Activated CD4-positive, alpha-beta T cell treated with anti-CD3 and anti-CD28 coated beads for 24 hours (primary cell): ENCODE data around the gene WSCD1.

ENCODE experiments used
- DNase-seq, 2 donors: peaks; one replicate each; pipeline ENCODE4 v3.0.0-alpha.2; 2020; ENCODE audit warnings: low read depth in 2 of 2

The WSCD1 gene

GRCh38 chr17:6108382-6108781 is 38.2 kb downstream of the WSCD1 start:
- DNase-seq, result no peak

- no peak for DNase-seq
Observed at GRCh38 chr17:6108987-6109386, 38.8 kb downstream of the WSCD1 start.

GRCh38 chr17:6109536-6109935 is 39.4 kb downstream of the WSCD1 start:
- DNase-seq, result no peak

DNA sequence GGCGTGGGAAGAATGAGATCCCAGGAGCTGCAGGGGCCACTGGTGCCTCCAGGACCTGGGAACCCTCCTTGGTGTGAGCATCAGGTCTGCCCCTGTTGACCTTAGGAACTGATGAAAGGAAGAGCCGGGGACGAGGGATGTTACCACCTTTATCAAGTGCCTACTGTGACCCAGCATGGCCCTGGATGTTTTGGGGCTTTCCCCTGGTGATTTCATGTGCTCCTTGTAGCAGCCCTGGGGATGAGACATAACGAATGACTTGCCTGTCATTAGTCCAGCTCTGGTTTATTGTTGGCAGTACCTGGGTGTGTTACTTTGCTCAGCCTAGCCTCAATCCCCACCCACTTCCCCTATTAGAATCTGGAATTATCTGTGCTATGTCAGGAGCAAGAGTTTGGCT is 39.9 kb downstream of the WSCD1 start:
- no peak for DNase-seq

DNA sequence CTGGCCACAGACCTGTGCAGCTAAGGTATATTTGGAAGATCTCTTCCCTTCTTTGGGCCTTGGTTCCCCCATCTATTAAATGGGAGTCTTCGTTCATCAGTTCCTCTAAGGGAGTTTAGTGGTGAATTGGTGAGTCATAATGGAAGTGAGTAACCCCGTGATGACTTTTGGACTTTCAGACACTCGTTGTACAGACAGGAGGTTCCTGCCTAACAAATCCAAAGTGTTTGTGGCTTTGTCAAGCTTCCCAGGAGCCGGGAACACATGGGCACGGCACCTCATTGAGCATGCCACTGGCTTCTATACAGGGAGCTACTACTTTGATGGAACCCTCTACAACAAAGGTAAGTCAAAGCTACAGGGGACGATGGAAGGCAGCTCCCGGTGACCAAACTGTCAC is 40.4 kb downstream of the WSCD1 start:
- no peak for DNase-seq

- DNase-seq, result no peak
Observed at GRCh38 chr17:6120351-6120750, 50.2 kb downstream of the WSCD1 start.

- DNase-seq, result no peak
Observed at GRCh38 chr17:6124856-6125255, 54.7 kb downstream of the WSCD1 start.

- no peak for DNase-seq
Observed at GRCh38 chr17:6126768-6127167, 56.6 kb downstream of the WSCD1 start.

DNA sequence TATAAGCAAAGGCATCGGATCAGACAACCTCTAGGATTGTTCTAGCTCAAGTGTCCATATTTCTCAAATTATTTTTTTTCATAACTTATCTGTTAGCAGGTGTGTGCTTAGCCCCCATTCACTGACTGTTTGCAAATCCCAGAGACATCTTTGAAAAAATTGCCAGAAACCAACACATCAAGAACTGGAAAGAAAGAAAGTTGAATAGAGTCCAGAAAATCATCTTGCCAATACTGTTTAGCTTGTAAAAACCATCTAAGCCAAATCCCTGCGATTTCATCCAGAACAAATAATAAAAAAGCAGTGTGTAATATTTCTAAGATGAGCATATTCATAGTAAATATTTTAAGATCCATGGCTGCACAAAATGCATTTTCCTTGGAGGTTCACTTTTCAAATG is 64.5 kb downstream of the WSCD1 start:
- no peak for DNase-seq

DNA sequence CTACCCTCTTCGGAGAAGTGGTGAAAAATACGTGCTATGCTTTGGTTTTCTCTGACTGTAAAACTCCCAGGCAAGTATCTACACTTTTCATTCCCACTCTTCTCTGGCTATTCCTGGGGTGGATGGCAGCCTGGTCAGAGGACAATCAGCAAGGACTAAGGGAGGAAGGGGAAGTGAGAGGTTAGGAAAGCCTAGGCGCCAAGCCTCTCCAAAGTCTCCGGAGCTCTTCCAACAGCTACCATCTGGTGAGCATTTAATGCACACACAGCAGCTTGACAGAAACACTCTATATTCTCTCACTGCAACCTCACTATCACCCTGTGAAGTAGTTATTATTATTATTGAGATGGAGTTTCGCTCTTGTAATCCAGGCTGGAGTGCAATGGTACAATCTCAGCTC is 65.1 kb downstream of the WSCD1 start:
- no peak for DNase-seq

GRCh38 chr17:6135996-6136395 is 65.8 kb downstream of the WSCD1 start:
- no peak for DNase-seq

DNA sequence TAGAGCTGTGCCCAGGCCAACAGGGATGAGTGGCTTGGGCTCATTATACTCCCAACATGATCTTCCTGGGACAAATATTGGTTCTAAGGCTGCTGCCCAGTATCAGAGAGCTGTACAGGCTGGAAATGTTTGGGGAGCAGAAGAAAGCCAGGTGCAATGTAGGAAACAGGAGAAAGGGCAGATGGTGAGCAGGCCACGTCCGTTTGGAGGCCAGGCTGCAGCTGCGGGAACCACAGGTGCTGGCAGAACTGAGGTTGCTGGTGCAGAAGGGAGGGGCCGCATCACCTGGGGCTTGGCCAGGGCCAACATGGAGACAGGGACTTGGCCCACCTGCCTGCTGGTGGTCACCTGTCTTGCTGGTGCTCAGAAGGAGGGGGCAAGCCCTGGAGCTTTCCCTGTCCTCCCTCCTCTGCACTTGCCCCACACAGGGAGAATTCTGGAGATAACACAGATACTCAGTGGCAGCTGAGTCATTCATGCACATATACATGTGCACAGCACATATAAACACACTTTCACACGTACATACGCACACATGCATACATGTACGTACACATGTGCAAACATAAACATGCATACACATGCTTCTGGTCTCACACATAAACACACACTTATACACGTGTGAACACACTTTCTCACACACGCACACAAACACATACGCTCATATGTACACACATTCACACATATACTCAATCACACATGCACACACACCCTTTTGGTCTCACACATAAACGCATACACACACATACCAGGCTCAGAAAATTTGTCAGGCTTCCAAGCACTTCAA is 67.7 kb downstream of the WSCD1 start:
- no peak for DNase-seq

- no peak for DNase-seq
Observed at GRCh38 chr17:6138761-6139446, 68.7 kb downstream of the WSCD1 start.

- DNase-seq, result no peak
Observed at GRCh38 chr17:6139447-6139832, 69.3 kb downstream of the WSCD1 start.

DNA sequence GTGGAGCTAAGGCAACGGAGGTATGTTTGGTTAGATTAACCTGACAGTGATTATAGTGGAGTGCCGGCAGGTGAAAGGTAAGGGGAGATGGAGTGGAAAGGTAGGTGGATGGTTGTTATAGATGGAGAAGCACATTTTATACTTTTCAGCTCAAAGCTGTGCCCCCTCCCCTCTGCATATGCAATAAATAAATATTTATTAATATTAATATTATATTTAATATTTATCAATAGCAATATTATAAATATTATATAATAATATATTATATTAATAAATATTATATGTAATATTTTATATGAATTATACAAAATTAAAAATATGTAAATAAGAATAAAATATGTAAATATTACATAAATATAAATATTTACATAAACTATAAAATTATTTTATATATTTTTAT is 70.0 kb downstream of the WSCD1 start:
- DNase-seq, result no peak

GRCh38 chr17:6140728-6141330 is 70.7 kb downstream of the WSCD1 start:
- DNase-seq, result no peak

GRCh38 chr17:6142701-6143100 is 72.5 kb downstream of the WSCD1 start:
- no peak for DNase-seq

GRCh38 chr17:6145946-6146345 is 75.8 kb downstream of the WSCD1 start:
- DNase-seq, result no peak

DNA sequence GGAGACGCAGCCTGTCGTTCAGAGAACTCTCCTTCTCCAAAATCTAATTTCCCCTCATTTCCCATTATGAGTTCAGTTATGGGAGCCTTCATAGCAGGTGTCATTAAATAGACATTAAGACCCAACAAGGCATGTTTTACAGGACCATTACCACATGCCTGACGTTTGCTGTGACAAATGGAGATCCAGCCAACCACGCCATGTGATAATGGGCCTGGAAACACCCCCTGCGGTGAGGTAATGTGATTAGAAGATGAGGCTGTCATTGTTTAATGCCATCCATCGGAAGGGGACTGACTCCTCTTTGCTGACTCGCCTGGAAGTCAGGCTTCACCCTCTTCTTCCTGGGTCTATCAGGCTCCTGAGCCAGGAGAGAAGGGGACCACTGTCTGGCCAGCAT is 76.9 kb downstream of the WSCD1 start:
- DNase-seq, result no peak

GRCh38 chr17:6153375-6153774 is 83.2 kb downstream of the WSCD1 start:
- DNase-seq, result no peak

DNA sequence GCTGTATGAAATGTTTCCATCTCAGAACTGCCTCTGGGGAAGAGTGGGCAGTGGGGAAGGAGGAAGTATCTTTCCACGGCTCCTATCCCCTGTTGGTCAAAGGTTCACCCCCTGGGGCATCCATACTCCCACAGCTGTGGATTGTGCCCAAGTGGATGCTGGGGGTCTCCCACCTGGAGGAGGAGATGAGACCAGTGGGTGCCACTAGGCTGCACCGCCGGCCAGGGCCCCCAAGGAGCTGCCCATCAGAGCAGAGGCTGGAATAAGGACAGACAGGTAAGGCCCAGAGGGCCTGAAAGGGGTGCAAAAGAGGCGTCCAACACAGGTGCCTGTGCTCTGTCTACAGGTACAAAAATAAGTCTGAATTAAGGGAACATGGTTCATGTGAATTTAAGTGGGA is 87.5 kb downstream of the WSCD1 start:
- DNase-seq, result no peak

GRCh38 chr17:6159541-6160231 is 89.5 kb downstream of the WSCD1 start:
- no peak for DNase-seq

DNA sequence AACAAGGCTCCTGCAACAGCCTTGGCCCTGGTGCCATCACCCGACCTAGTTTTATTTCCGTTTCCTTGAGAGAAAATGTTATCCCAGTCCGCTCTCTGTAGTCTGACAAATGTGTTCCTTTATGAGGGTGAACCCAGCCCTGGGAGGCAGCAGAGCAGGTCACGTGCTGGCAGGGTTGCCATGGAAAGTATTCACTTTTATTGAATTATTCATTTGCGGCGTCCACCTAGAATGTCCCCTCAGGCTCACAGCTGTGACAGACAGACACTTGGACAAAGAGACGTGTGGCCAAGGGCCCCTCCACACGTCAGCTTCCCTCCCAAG is 90.0 kb downstream of the WSCD1 start:
- no peak for DNase-seq
